IPS DF 4.7 (cell line): ENCODE measurements around the gene BROX.
"Not testable (repeated sequence)": the region's sequence is repeated elsewhere in the genome, so short reads cannot be mapped to it uniquely, and the experiment has no call there.

Experiments
- DNase-seq: peaks from one replicate; pipeline ENCODE4 v3.0.0-alpha.2; 2013; ENCODE audit warnings: low spot score; ENCODE audit errors: extremely low read depth

BROX gene

GRCh38 chr1:222712253-222713090 is at the start of gene BROX, which contains the start of gene AIDA:
TSS of gene BROX (plus strand) at chr1:222712564. CDS start at chr1:222715700, 3,136 bp downstream.
TSS of gene AIDA (minus strand) at chr1:222712491. CDS start at chr1:222712317, 174 bp downstream.
- DNase-seq, result no peak

- no peak for DNase-seq
These were observed 48.9 kb upstream of the BROX start for GRCh38 chr1:222663431-222663934.

GRCh38 chr1:222665964-222666363 is 46.4 kb upstream of the BROX start:
- DNase-seq, result no peak

- not testable (repeated sequence) for DNase-seq
These were observed 44.2 kb upstream of the BROX start for GRCh38 chr1:222668184-222668583.

GRCh38 chr1:222669107-222669506 is 43.3 kb upstream of the BROX start:
- DNase-seq, result not testable (repeated sequence)

GRCh38 chr1:222670110-222670509 is 42.3 kb upstream of the BROX start:
- no peak for DNase-seq

GRCh38 chr1:222680080-222680479 is 32.3 kb upstream of the BROX start:
- DNase-seq, result no peak

- no peak for DNase-seq
These were observed 21.3 kb upstream of the BROX start for GRCh38 chr1:222691016-222691415.

GRCh38 chr1:222694927-222695326 is 17.4 kb upstream of the BROX start:
- no peak for DNase-seq

GRCh38 chr1:222696741-222697140 is 15.6 kb upstream of the BROX start:
- no peak for DNase-seq

GRCh38 chr1:222697203-222697602 is 15.2 kb upstream of the BROX start:
- no peak for DNase-seq

GRCh38 chr1:222697826-222698225 is 14.5 kb upstream of the BROX start:
- no peak for DNase-seq

GRCh38 chr1:222702210-222702609 is 10.2 kb upstream of the BROX start:
- no peak for DNase-seq

- DNase-seq, result no peak
These were observed 8.1 kb upstream of the BROX start for GRCh38 chr1:222704260-222704659.

- DNase-seq, result no peak
These were observed 5.5 kb upstream of the BROX start for GRCh38 chr1:222706815-222707214.

GRCh38 chr1:222709700-222710153 is 2.6 kb upstream of the BROX start:
- no peak for DNase-seq

GRCh38 chr1:222711319-222712252 is 778 bp upstream of the BROX start:
- no peak for DNase-seq

- no peak for DNase-seq
These were observed 962 bp downstream of the BROX start for GRCh38 chr1:222713091-222713961.

- no peak for DNase-seq
These were observed 4.0 kb downstream of the BROX start for GRCh38 chr1:222716393-222716792.

GRCh38 chr1:222728746-222729145 is 16.4 kb downstream of the BROX start:
- no peak for DNase-seq

- no peak for DNase-seq
These were observed 18.5 kb downstream of the BROX start for GRCh38 chr1:222730866-222731265.
